Esophagus muscularis mucosa (tissue), 4 donors: Measurements from ENCODE around the gene EXOC7. TPM values are rescaled to one million over a fixed set of nuclear protein-coding genes. Genes with fewer than 3 reads are reported as not detected.

Experiments used
- DNase-seq: peaks from one replicate; pipeline ENCODE4 v3.0.0-alpha.2; 2017; ENCODE audit errors: extremely low spot score
- H3K27ac ChIP-seq, 4 donors: fragments of 200-600 bp; sonication (generic); replicated peaks in 1 of 4; 1 replicate in 3 of 4; 2 replicates in 1 of 4; pipeline ENCODE4 v1.5.1; 2016 to 2019; ENCODE audit warnings: mild to moderate bottlenecking in 1 of 4
- H3K27me3 ChIP-seq, 4 donors: fragments of 200-600 bp; sonication (generic); one replicate each; pipeline versions ENCODE4 v1.5.1 to v1.6.0; 2016 to 2019
- H3K36me3 ChIP-seq, 4 donors: fragments of 200-600 bp; sonication (generic); one replicate each; pipeline ENCODE4 v1.5.1; 2016 to 2019
- H3K4me1 ChIP-seq, 4 donors: fragments of 200-600 bp; sonication (generic); one replicate each; pipeline ENCODE4 v1.5.1; 2016 to 2019
- H3K4me3 ChIP-seq, 4 donors: fragments of 200-600 bp; sonication (generic); 1 replicate in 2 of 4; 2 replicates in 2 of 4; pipeline ENCODE4 v1.5.1; 2016 to 2019; ENCODE audit warnings: mild to moderate bottlenecking in 4 of 4, moderate library complexity in 1 of 4
- H3K9me3 ChIP-seq, 4 donors: fragments of 200-600 bp; sonication (generic); 1 replicate in 3 of 4; 2 replicates in 1 of 4; pipeline ENCODE4 v1.5.1; 2016 to 2019
- CTCF ChIP-seq, 3 experiments: fragments of 200-600 bp in 2 of 3; fragments of 450-650 bp in 1 of 3; sonication (generic) in 2 of 3; IDR thresholded peaks; one replicate each; pipeline ENCODE4 v1.5.1; 2017 to 2019; ENCODE audit warnings: antibody characterized with exemption in 3 of 3, mild to moderate bottlenecking in 2 of 3, moderate library complexity in 1 of 3
- EP300 ChIP-seq: sonication (generic); formaldehyde crosslinking; IDR thresholded peaks from one replicate; pipeline ENCODE4 v1.6.1; 2017; ENCODE audit warnings: antibody characterized with exemption
- POLR2A ChIP-seq: fragments of 450-650 bp; IDR thresholded peaks from one replicate; pipeline ENCODE4 v1.6.1; 2017; ENCODE audit warnings: antibody characterized with exemption, moderate library complexity, mild to moderate bottlenecking, low read depth
- POLR2AphosphoS5 ChIP-seq, 2 donors: sonication (generic); formaldehyde crosslinking; IDR thresholded peaks; one replicate each; pipeline ENCODE4 v1.6.1; 2017; ENCODE audit warnings: antibody characterized with exemption in 2 of 2
- WGBS: methylation state at CpG from one replicate; pipeline ENCODE4 v1.1.5; 2018; 5-methylcytosine and 5-hydroxymethylcytosine counted together
- intact Hi-C: fragments of 100-400 bp; cut with DNase I; formaldehyde crosslinking; loops from one replicate; pipeline ENCODE4 v1.15.1; 2023
- total RNA-seq, 4 donors: library from RNA; depleted of rRNA; stranded (reverse); fragments of >200 nt; gene quantifications; one replicate each; pipeline versions ENCODE4 v1.1.0 to v1.2.1, GENCODE V29; 2016

The EXOC7 gene
- total RNA-seq, 4 donors from 2014 or later = 65.2 to 94.4 (median 77.1) TPM

GRCh38 chr17:76097716-76098295 is 5.8 kb downstream of the EXOC7 start:
- TF ChIP-seq POLR2A (no peak), EP300 (no peak), POLR2AphosphoS5 (IDR thresholded peaks at IDR 0.05) (no peak), CTCF (IDR thresholded peaks at IDR 0.05) (no peak)
- intact Hi-C loops = no loop called here
- 91% methylated on average over 19 of the region's 19 CpGs for WGBS

DNA sequence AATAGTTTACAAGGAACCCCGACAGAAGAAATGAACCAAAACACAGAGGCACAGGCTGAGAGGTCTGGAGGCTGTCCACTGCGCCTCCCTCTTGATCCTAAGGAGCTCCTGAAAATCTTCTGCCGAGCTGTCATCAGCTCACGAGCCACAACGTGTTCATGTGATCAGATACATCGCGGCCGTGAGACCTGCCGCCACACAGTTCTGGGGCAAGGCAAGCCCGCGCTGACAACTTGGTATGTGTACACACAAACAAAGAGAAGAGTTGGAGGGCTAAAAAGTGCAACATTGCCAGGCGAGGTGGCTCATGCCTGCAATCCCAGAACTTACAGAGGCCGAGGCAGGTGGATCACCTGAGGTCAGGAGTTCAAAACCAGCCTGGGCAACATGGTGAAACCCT is 7.6 kb downstream of the EXOC7 start:
- intact Hi-C loops = no loop called here
- DNase-seq = no peak
- WGBS = 84% methylated on average over 11 of the region's 13 CpGs

More at GRCh38 chr17:76097716-76098295, 5.8 kb downstream of the EXOC7 start:
- no peak for DNase-seq
- Histone ChIP-seq H3K27ac (no peak overlapping the region), H3K4me3 (no peak overlapping the region), H3K9me3 (no peaks in the 10 kb centered on the region), H3K36me3 (peaks cover 61 to 91% (median 85%) of the 10 kb centered on the region in 4 donors), H3K4me1 (peaks cover 8 to 18% (median 14%) of the 10 kb centered on the region in 4 donors), H3K27me3 (no peaks in the 10 kb centered on the region)

GRCh38 chr17:76094046-76094445 is 9.5 kb downstream of the EXOC7 start:
- no peak overlapping the region for H3K27ac ChIP-seq
- DNase-seq = no peak
- 79% methylated on average over 9 of the region's 11 CpGs for WGBS
- H3K4me1 ChIP-seq = no peaks in the 10 kb centered on the region
- no peaks in the 10 kb centered on the region for H3K9me3 ChIP-seq
- H3K4me3 ChIP-seq = no peak overlapping the region
- H3K36me3 ChIP-seq = peaks cover 68 to 99% (median 91%) of the 10 kb centered on the region in 4 donors
- intact Hi-C loops = no loop called here
- no peaks in the 10 kb centered on the region for H3K27me3 ChIP-seq
- TF ChIP-seq CTCF (IDR thresholded peaks at IDR 0.05) (no peak), EP300 (no peak), POLR2AphosphoS5 (IDR thresholded peaks at IDR 0.05) (no peak), POLR2A (no peak)

More for the DNA sequence above, 7.6 kb downstream of the EXOC7 start:
- no peak overlapping the region for H3K27ac ChIP-seq
- TF ChIP-seq CTCF (IDR thresholded peaks at IDR 0.05) = no peak
- no peaks in the 10 kb centered on the region for H3K9me3 ChIP-seq
- H3K4me3 ChIP-seq = no peak overlapping the region
- no peaks in the 10 kb centered on the region for H3K27me3 ChIP-seq
- no peaks in the 10 kb centered on the region for H3K4me1 ChIP-seq
- peaks cover 60 to 99% (median 89%) of the 10 kb centered on the region in 4 donors for H3K36me3 ChIP-seq

GRCh38 chr17:76092526-76093413 is 10.8 kb downstream of the EXOC7 start:
- WGBS = 96% methylated on average over 10 of the region's 20 CpGs
- H3K4me3 ChIP-seq = no peak overlapping the region
- no peaks in the 10 kb centered on the region for H3K9me3 ChIP-seq
- intact Hi-C loops = no loop called here
- DNase-seq = no peak
- H3K27ac ChIP-seq = no peak overlapping the region
- H3K4me1 ChIP-seq = no peaks in the 10 kb centered on the region
- H3K27me3 ChIP-seq = no peaks in the 10 kb centered on the region
- TF ChIP-seq POLR2A (no peak), POLR2AphosphoS5 (IDR thresholded peaks at IDR 0.05) (no peak), CTCF (IDR thresholded peaks at IDR 0.05) (no peak), EP300 (no peak)
- H3K36me3 ChIP-seq = peaks cover 76 to 99% (median 97%) of the 10 kb centered on the region in 4 donors
